Hepatocyte (in vitro differentiated cells): ENCODE data around the gene DESI1.

Experiments used
- EZH2 ChIP-seq: fragments of 200-600 bp; sonication (generic); IDR thresholded peaks from 2 replicates; pipeline ENCODE4 v1.6.1; 2016; ENCODE audit warnings: antibody characterized with exemption, mild to moderate bottlenecking, borderline replicate concordance
- EZH2phosphoT487 ChIP-seq: fragments of 200-600 bp; sonication (generic); IDR thresholded peaks from one replicate; pipeline ENCODE4 v1.6.1; 2018; ENCODE audit warnings: antibody characterized with exemption, mild to moderate bottlenecking, low read depth, moderate library complexity; ENCODE audit not compliant: unreplicated experiment, severe bottlenecking
- TF ChIP-seq, protein P1 (sequence below): fragments of 200-600 bp; sonication (generic); IDR thresholded peaks from 2 replicates; pipeline ENCODE4 v1.5.1; 2016; ENCODE audit warnings: antibody characterized with exemption, mild to moderate bottlenecking; ENCODE audit not compliant: poor library complexity

GRCh38 chr22:41654322-41654721, 33.5 kb upstream of the DESI1 start:
- TF ChIP-seq, protein P1, sequence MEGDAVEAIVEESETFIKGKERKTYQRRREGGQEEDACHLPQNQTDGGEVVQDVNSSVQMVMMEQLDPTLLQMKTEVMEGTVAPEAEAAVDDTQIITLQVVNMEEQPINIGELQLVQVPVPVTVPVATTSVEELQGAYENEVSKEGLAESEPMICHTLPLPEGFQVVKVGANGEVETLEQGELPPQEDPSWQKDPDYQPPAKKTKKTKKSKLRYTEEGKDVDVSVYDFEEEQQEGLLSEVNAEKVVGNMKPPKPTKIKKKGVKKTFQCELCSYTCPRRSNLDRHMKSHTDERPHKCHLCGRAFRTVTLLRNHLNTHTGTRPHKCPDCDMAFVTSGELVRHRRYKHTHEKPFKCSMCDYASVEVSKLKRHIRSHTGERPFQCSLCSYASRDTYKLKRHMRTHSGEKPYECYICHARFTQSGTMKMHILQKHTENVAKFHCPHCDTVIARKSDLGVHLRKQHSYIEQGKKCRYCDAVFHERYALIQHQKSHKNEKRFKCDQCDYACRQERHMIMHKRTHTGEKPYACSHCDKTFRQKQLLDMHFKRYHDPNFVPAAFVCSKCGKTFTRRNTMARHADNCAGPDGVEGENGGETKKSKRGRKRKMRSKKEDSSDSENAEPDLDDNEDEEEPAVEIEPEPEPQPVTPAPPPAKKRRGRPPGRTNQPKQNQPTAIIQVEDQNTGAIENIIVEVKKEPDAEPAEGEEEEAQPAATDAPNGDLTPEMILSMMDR, result no peak
- no peak for TF ChIP-seq EZH2phosphoT487
- no peak for TF ChIP-seq EZH2
